ENCODE results near the gene AFF3.

GRCh38 chr2:99593692-99594427 is 548.5 kb downstream of the AFF3 start:
- TF ChIP-seq CTCF (IDR thresholded peaks at IDR 0.05) = no peak
- no peak for TF ChIP-seq POLR2A (IDR thresholded peaks at IDR 0.05)
